Fibroblast of pulmonary artery (primary cell): Measurements from ENCODE around the gene GOLIM4.

Source experiments
- DNase-seq: peaks from one replicate; pipeline ENCODE4 v3.0.0-alpha.2; 2010; ENCODE audit warnings: low read depth
- H3K4me3 ChIP-seq: replicated peaks from 2 replicates; pipeline ENCODE4 v1.5.1; 2011; ENCODE audit warnings: low read depth, mild to moderate bottlenecking, control low read depth, low read length, moderate library complexity
- TF ChIP-seq, protein P1 (sequence below): IDR thresholded peaks from 2 replicates; pipeline ENCODE4 v1.5.1; 2011; ENCODE audit warnings: mild to moderate bottlenecking, control low read depth, low read length, inconsistent platforms; ENCODE audit errors: missing control alignments

GOLIM4 gene

DNA sequence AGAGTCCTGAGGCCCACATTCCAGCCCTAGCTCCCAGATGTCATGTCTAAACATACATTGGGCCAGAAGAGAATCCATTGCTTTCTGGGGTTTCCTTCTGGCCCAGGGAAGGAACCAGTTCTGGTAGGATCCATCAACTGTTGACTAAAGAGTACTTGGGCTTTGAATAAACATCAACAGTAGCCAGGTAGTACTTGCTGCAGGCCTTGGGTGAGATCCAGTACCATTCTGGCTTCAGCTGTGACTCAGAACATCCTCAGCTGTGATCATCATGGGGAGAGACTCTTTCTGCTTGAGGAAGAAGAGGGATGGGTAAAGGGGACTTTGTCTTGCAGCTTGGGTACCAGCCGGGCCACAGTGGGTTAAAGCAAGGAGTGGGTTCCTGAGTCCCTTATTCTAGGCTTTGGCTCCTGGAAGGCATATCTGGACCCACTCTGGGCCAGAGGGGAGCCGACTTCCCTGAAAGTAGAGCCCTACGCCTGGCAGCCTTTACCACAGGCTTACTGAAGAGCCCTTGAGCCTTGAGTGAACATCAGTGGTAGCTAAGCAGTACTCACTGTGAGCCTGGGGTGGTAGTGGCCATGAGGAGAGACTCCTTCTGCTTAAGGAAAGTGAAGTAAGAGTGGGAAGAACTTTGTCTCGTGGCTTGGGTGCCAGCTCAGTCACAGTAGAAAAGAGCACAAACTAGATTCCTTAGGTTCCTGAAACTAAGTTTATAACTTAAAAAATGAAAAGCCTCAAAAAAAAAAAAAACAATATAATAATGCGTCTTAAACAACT is 128.3 kb downstream of the GOLIM4 start:
- TF ChIP-seq, protein P1, sequence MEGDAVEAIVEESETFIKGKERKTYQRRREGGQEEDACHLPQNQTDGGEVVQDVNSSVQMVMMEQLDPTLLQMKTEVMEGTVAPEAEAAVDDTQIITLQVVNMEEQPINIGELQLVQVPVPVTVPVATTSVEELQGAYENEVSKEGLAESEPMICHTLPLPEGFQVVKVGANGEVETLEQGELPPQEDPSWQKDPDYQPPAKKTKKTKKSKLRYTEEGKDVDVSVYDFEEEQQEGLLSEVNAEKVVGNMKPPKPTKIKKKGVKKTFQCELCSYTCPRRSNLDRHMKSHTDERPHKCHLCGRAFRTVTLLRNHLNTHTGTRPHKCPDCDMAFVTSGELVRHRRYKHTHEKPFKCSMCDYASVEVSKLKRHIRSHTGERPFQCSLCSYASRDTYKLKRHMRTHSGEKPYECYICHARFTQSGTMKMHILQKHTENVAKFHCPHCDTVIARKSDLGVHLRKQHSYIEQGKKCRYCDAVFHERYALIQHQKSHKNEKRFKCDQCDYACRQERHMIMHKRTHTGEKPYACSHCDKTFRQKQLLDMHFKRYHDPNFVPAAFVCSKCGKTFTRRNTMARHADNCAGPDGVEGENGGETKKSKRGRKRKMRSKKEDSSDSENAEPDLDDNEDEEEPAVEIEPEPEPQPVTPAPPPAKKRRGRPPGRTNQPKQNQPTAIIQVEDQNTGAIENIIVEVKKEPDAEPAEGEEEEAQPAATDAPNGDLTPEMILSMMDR, result no peak
- no peak for DNase-seq
- H3K4me3 ChIP-seq, result no peak overlapping the region
